ENCODE data around the gene MED13L. TPM values are rescaled to one million over a fixed set of nuclear protein-coding genes. Genes with fewer than 3 reads are reported as not detected.

The MED13L gene
- polyA plus RNA-seq, 1 donor (not counting 4 experiments of a cell fraction or from before 2014, with no cell fraction given) = 31.7 TPM

GRCh38 chr12:116141833-116142162, 135.7 kb downstream of the MED13L start:
- no peaks in the 10 kb centered on the region for H4K20me1 ChIP-seq (ENCODE audit: control insufficient read depth, extremely low read depth, insufficient read depth, low read length)
- H3K4me3 ChIP-seq (ENCODE audit: control insufficient read depth in 2 of 3, extremely low read depth in 1 of 3, insufficient read depth in 2 of 3, low read depth in 1 of 3, low read length in 3 of 3) = no peak overlapping the region
- FAIRE-seq (no peak), DNase-seq (ENCODE audit: low read depth, low spot score) (no peak)
- peaks cover 2% of the 10 kb centered on the region for H3K9me1 ChIP-seq (ENCODE audit: control insufficient read depth, extremely low read depth, insufficient read depth, low read length)
- TF ChIP-seq EZH2 (IDR thresholded peaks at IDR 0.05; ENCODE audit: low read length) = no peak
- TF ChIP-seq CTCF (optimal IDR thresholded peaks at IDR 0.05 in 1 of 3, IDR thresholded peaks at IDR 0.05 in 1 of 3, conservative IDR thresholded peaks at IDR 0.05 in 1 of 3; ENCODE audit: extremely low read depth in 1 of 3, insufficient read depth in 2 of 3, low read length in 3 of 3) = no peak
- no peaks in the 10 kb centered on the region for H3K27me3 ChIP-seq (ENCODE audit: control insufficient read depth, extremely low read depth, insufficient read depth, low read length)
- no peak overlapping the region for H3K9ac ChIP-seq (ENCODE audit: control insufficient read depth, extremely low read depth, insufficient read depth, low read length)
- no peaks in the 10 kb centered on the region for H3K36me3 ChIP-seq (ENCODE audit: control insufficient read depth in 2 of 2, extremely low read depth in 1 of 2, insufficient read depth in 2 of 2, low read length in 2 of 2)
- H3K4me1 ChIP-seq (ENCODE audit: control insufficient read depth, extremely low read depth, insufficient read depth, low read length) = peaks cover 43% of the 10 kb centered on the region
- H3K9me3 ChIP-seq (ENCODE audit: control insufficient read depth, low read depth, low read length) = no peaks in the 10 kb centered on the region
- dilution Hi-C loops (cut with MboI; ENCODE audit: extremely low pct_ligation_motif_present, low sequenced_read_pairs) = no loop called here
- H3K4me2 ChIP-seq (ENCODE audit: control insufficient read depth, extremely low read depth, insufficient read depth, low read depth, low read length) = no peak overlapping the region
- no peak overlapping the region for H3K27ac ChIP-seq (ENCODE audit: control insufficient read depth, insufficient read depth, low read length)
- H2AFZ ChIP-seq (ENCODE audit: control insufficient read depth, low read length) = no peak overlapping the region
- peaks cover 85% of the 10 kb centered on the region for H3K79me2 ChIP-seq (ENCODE audit: control insufficient read depth, insufficient read depth, low read length)

GRCh38 chr12:116141110-116141832, 136.2 kb downstream of the MED13L start:
- peaks cover 2% of the 10 kb centered on the region for H3K9me1 ChIP-seq (ENCODE audit: control insufficient read depth, extremely low read depth, insufficient read depth, low read length)
- DNase-seq (ENCODE audit: low read depth, low spot score) (no peak), FAIRE-seq (no peak)
- dilution Hi-C loops (cut with MboI; ENCODE audit: extremely low pct_ligation_motif_present, low sequenced_read_pairs) = no loop called here
- no peak overlapping the region for H3K9ac ChIP-seq (ENCODE audit: control insufficient read depth, extremely low read depth, insufficient read depth, low read length)
- no peaks in the 10 kb centered on the region for H3K36me3 ChIP-seq (ENCODE audit: control insufficient read depth in 2 of 2, extremely low read depth in 1 of 2, insufficient read depth in 2 of 2, low read length in 2 of 2)
- no peak overlapping the region for H3K4me2 ChIP-seq (ENCODE audit: control insufficient read depth, extremely low read depth, insufficient read depth, low read depth, low read length)
- no peaks in the 10 kb centered on the region for H4K20me1 ChIP-seq (ENCODE audit: control insufficient read depth, extremely low read depth, insufficient read depth, low read length)
- peaks cover 47% of the 10 kb centered on the region for H3K4me1 ChIP-seq (ENCODE audit: control insufficient read depth, extremely low read depth, insufficient read depth, low read length)
- peaks cover 84% of the 10 kb centered on the region for H3K79me2 ChIP-seq (ENCODE audit: control insufficient read depth, insufficient read depth, low read length)
- no peak overlapping the region for H3K4me3 ChIP-seq (ENCODE audit: control insufficient read depth in 2 of 3, extremely low read depth in 1 of 3, insufficient read depth in 2 of 3, low read depth in 1 of 3, low read length in 3 of 3)
- H3K27me3 ChIP-seq (ENCODE audit: control insufficient read depth, extremely low read depth, insufficient read depth, low read length) = no peaks in the 10 kb centered on the region
- no peak overlapping the region for H3K27ac ChIP-seq (ENCODE audit: control insufficient read depth, insufficient read depth, low read length)
- no peaks in the 10 kb centered on the region for H3K9me3 ChIP-seq (ENCODE audit: control insufficient read depth, low read depth, low read length)
- TF ChIP-seq CTCF (optimal IDR thresholded peaks at IDR 0.05 in 1 of 3, IDR thresholded peaks at IDR 0.05 in 1 of 3, conservative IDR thresholded peaks at IDR 0.05 in 1 of 3; ENCODE audit: extremely low read depth in 1 of 3, insufficient read depth in 2 of 3, low read length in 3 of 3) (no peak), EZH2 (IDR thresholded peaks at IDR 0.05; ENCODE audit: low read length) (no peak)
- H2AFZ ChIP-seq (ENCODE audit: control insufficient read depth, low read length) = no peak overlapping the region

Data from keratinocyte (primary cell).